NCI-H2196 (cell line): ENCODE data around the gene CCNE1.
A peak's percentile ranks its signal among the peaks of the same experiment; 100 is the strongest.
"Not testable (repeated sequence)": the region's sequence is repeated elsewhere in the genome, so short reads cannot be mapped to it uniquely, and the experiment has no call there.

Experiments used
- DNase-seq: peaks from one replicate; lab custom pipeline; 2025; ENCODE audit not compliant: unreplicated experiment; lab: John Stamatoyannopoulos, UW

Gene CCNE1

DNA sequence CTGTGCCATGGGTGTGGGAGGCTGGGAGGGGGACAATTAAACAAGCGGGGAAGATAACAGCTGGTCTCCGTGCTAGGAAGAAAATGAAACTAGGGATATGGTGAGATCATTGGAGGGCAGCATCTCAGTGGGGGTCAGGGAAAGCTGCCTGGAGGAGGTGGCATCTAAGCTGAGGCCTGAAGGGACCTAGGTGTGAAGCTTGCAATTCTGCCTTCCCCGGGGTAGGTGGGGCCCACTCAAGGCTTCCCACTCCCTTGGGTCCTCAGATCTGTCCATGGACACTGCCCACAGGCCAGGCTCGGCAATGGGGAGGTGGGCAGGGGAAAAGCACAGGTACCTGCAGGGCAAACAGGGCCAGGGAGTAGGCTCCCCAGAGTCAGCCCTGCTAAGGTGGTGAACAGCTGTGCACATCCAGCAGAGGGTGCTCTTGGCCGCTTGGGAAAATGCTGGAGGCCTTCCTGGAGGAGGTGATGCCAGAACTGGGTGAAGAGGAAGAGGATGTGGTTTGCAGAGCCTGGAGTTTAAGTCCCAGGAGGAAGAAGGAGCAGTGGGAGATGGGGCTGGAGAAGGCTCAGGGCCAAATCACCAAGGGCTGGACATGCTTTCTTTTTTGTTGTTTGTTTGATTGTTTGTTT lies 25.7 kb upstream of the CCNE1 start:
- no peak for DNase-seq

DNA sequence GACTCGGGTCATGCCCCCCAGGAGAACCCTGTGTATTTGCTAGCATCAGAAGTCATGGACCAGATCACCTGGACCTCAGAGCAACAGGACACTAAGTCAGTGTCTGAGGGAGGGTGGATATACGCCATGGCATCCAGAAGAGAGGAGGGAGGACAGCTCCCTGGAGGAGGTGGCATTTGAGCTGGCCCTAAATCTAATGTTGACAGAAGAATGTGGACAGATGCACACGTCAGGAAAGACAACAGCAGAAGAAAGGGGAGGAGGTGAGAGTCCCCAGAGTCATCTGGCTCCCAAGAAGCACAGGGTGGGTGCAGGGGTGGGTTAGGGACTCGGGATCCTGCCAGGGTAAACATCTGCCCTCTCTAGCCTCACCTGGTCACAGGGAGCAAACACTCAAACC lies 24.5 kb upstream of the CCNE1 start:
- DNase-seq, result no peak

DNA sequence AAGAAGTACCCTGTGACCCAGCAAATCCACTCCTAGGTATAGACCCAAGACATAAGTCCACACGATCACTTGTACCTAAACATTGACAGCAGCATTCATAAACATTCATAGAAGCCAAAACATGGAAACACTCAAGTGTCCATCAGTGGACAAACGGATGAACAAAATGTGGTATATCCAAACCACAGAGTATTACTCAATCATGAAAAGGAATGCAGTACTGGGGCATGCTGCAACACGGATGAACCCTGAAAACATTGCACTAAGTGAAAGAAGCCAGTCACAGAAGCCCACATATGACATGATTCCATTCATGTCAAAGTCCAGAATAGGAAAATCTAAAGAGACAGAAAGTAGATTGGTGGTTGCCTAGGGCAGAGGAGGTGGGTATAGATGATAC lies 22.8 kb upstream of the CCNE1 start:
- DNase-seq, result no peak

DNA sequence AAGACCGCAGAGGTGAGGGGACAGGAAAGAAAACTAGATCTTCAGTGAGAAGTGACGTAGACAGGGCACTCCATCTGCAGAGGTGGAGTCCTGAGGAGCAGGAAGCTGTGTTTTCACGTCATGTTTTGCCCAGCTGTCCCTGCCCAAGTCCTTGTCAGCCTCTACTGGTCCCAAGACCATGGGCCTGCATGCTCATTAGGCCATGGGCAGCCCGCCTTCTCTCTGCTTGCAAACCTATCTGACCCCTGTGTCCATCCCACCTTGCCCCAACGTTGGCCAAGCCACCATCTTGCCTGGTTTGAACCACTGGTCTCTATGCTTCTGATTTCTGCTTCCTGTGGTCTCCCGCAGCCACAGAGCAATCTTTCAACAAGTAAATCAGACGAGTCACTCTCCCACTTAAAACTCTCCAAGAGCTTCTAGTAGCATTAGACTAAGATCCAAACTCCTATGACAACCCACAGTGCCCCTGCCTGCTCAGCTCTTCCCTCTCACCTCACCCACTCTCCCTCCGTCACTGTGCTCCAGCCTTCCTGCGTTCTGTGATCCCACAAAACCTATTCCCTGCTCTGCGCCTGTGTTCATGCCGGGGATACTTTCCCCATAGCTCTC lies 18.6 kb upstream of the CCNE1 start:
- no peak for DNase-seq

DNA sequence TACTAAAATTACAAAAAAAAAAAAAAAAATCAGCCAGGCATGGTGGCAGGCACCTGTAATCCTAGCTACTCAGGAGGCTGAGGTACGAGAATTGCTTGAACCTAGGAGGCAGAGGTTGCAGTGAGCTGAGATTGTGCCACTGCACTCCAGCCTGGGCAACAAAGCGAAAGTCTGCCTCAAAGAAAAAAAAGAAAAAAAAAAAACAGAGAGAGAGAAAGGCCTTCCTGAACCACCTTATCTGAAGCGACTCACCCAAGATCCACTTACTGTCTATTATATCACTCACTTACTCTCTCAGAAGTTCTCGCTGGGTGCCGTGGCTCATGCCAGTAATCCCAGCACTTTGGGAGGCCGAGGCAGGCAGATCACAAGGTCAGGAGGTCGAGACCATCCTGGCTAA lies 17.3 kb upstream of the CCNE1 start:
- not testable (repeated sequence) for DNase-seq

DNA sequence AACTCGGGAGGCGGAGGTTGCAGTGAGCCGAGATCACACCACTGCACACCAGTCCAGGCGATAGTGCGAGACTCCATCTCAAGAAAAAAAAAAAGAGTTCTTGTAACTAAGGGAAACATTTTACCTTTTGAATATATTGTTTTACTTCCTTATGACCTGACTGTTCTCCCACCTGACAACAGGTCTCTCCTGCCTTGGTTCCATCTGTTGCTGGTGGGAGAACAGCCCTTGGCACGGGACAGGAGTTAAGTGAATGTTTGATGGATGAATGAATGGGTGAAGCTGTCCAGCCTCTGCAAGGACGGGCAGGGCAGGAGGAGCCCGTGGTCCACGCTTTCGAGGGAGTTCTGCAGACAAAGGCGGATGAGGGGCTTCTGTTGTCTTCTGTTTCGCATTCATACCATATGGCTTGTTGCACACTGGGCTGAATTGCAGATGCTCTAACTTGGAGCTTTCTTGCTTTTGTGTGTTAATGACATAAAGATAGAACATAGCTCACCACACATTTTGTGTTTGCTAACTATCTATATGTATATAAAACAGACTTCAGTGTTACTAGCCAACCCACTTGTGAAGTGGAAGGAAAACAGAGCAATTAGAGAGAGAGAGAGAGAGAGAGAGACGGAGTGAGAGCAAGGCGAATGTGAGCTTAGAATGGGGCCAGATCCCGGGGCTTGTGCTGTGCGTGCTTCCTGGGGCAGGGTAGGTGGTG lies 16.2 kb upstream of the CCNE1 start:
- DNase-seq, result no peak

DNA sequence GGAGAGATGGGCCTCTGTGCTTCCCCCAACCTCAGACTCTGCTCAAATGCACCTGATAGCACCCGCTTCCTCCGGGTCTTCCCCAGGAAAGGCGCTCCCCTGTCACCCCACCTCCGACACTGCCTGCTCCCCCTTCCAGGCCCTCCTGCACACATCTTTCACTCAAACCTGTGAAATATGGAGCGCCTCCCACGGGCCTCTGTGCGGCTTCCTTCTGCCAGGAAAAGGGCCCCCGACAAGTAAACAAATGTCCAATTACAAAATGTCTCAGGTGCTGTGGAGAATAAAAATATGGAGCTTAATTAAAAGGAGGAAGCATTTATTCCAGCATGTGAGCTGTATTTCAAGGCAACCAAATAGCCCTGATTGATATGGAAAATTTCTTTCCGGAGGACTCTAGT lies 15.6 kb upstream of the CCNE1 start:
- DNase-seq, result no peak

DNA sequence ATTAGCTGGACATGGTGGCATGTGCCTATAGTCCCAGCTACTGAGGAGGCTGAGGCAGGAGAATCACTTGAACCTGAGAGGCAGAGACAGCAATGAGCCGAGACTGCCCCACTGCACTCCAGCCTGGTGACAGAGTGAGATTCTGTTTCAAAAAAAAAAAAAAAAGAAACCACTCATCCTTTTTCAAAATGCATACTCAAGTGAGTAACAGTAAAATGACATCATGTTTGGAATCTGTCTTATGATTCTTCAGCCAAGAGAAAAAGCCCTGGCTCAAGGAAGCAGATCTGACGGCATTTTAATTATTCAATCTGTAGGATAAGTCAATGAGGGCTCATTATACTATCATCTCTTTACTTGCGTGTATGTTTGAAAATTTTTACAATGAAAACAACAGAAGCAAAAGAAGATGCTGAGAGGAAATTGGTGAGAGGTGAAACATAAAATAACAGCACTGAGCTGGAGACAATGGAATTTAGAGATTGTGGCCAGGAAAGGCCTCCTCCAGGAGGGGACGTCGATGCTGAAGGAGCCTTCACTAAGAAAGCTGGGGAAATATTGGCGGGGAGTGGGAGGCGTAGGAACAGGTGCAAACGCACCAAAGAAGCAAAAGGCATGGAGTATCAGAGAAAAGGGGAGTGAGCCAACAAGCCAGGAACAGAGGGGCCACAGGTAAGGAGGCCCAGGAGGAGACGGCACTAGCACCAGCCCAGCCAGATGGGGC lies 12.9 kb upstream of the CCNE1 start:
- no peak for DNase-seq

DNA sequence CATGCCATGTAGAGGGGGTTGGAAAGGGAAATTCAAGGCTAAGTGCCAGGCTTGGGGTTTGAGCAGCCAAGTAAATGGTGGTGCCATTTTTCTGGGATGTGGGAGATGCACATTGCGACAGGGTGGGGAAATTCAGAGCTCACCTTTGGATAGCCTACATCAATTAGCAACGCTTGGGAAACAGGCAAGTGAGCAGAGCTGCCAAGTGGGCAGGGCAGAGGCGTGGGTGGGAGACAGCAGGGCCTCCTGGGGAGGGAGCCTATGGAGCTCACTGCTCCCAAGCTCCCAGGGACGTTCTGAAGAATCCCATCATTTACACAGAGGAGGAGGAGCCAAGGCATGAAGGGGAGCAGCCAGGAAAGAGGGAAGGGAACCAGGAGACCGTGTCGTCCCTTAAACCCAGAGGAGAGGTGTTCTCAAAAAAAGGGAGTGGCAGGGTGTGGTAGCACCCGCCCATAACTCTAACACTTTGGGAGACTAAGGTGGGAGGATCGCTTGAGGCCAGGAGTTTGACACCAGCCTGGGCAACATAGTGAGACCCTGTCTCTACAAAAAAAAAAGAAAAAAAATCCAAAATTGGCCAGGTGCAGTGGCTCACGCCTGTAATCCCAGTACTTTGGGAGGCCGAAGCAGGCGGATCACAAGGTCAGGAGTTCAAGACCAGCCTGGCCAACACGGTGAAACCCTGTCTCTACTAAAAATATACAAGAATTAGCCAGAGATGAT lies 11.5 kb upstream of the CCNE1 start:
- DNase-seq, result no peak

DNA sequence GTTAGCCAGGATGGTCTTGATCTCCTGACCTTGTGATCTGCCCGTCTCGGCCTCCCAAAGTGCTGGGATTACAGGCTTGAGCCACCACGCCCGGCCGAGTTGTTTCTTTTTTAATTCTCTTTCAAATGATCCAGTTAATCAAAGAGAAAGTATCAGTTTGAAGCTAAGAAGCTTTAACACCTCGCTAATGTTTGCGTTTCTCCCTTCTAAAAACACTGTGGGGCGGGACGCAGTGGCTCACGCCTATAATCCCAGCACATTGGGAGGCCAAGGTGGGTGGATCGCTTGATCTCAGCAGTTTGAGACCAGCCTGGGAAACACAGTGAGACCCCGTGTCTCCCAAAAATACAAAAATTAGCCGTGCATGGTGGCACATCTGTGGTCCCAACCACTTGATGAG lies 7.8 kb upstream of the CCNE1 start:
- not testable (repeated sequence) for DNase-seq

DNA sequence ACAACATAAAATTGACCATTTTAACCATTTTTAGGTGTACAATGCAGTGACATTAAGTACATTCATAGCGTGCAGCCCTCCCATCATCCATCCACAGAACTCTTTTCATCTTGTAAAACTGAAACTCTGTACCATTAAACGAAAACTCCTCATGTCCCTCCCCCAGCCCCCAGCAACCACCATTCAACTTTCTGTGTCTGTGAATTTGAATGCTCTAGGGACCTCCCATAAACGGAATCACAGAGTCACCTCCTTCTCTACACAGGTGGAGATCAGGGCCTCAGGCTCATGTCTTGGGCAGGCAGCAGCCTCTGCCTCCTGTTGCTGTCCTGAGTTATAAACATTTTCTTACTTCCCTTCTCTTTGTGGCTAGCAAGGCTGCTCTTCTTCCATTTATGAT lies 7.3 kb upstream of the CCNE1 start:
- DNase-seq, result no peak

DNA sequence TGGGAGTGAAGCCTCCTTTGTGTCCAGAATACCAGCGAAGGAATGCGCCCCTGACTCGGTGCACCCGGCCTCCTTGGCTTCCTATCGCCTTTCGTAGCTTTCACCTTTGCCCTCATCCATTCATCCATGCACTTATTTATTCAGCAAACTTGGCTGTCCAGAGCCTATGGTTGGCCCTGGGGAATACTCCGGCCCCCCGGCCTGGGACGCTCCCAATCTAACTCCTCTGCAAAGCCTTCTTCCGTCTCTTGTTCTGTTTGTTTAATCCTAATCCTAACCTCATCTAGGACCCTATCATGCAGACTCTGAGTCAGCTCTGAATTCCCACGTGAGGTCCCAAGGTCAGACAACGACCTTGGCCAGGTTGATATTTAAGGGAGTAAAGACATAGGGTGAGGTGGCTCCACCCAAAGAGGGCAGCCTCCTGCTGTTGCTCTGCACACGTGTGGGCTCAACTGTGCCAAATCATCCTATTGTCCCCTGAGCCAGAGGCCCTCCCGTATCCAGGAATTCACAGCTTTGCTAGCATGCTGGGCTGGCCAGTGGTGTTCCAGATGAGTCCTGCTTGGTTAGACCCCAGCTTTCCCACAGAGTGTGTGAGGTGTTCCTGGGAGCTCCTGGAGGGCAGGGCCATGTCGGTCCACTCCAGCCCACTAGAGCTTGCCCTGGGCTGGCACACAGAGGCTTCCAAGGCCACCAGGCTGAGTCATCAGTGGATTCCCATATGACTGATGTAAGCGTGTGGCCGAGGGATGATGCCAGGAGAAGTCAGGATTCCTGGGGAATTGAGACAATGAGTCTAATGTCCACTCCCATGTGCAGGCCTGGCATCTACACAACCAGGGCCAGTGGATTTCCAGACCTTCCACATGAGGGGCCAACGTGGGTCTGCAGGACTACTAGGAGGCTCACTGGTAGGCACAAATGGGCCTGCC lies 6.5 kb upstream of the CCNE1 start:
- DNase-seq, result no peak

DNA sequence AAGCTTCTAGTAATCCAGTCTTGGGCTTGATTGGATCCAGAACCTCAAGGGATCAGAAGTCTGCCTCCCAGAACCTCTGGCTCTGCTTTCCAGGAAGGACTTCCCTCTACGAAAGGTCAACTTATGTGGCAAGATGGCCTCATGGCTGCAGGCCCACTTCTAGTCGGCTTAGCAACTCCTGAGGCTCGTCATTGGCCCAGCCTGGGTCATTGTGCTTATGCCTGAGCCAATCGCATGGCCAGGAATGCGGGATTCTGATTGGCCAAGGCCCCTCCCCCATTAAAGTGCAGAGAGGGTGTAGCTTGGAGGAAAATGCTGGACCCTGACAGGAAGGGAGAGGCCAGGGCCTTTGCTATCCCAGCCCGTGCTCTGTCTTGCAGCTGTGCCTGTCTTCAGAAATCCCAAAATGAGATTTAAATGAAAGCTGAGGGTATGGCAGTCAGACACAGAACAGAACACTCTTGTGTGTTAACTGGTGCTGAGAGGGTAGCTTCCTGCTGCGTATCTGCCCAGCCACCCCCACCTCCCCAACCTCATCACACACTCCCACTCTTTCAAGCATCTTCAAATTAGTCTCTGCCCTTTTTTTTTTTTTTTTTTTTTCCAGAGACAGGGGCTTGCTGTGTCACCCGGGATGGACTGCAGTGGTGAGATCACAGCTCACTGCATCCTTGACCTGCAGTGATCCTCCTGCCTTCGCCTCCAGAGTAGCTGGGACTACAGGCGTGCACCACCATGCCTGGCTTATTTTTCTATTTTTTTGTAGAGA lies 5.5 kb upstream of the CCNE1 start:
- peak; percentile 49 for DNase-seq

DNA sequence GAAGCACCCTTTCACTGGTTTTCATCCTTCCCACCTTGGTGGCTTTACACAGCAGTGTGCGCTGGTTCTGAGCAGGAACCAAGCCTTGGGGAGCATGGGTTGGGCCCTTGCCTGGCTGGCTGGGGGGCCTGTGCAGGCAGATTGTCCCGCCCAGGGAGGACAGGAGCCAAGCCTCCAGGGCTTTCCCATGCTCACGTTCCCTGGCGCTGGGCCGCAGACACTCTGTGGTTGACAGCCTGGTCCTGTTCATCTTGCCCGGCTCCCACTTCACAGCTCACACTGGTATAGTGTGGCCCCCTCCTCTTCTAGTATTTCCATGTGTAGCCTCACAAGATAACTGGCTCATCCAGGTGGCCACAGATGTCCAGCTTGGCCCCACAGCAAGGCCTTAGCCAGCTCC lies 4.6 kb upstream of the CCNE1 start:
- no peak for DNase-seq

DNA sequence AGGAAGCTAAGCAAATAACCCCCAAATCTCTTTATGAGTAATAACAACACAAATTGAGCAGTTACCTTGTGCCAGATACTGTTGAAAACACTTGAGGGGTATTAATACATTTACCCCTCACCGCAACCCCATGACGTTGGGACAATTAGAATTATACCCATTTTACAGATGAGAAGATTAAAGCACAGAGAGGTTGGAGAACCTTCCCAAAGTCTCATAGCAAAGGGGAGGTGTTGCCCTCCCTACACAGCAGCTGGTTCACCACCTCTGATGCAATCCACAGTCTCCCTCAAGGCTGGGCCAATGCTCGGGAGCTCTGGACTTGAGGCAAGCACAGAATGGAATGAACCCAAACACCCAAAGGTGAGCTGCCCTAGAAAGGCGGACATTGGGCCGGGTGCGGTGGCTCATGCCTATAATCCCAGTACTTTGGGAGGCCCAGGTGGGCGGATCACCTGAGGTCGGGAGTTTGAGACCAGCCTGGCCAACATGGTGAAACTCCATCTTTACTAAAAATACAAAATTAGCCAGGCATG lies 3.9 kb upstream of the CCNE1 start:
- no peak for DNase-seq

DNA sequence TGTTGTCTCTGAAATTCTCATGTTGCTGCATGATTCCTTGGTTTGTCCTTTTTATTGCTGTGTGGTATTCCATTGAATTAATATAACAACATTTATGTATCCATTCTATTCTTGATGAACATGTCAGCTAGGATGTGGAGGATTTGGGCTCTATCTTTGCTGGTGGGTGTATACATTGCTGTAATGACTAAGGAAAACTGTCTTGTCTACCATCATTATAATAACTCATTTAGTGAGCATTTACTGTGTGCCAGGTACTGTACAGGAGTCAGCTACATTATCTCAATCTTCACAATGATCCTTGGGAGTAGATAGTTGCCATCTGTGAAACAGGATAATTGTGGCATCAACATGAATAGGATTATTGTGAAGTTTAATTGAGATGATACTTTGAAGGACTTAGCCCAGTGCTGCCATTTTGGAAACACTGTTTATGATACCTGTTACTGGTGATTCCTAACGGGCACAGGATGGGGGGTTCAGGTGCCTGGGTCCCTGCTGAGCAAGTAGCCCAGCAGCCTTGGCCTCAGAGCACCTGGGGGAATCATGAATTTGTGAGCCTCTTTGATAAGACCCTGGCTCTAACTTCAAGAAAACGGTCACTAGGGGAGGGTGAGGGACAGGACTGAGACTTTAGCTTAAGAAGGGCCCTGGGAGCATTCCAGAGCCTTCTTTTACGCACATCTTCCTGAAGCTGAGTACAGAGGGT lies 1.8 kb upstream of the CCNE1 start:
- no peak for DNase-seq

DNA sequence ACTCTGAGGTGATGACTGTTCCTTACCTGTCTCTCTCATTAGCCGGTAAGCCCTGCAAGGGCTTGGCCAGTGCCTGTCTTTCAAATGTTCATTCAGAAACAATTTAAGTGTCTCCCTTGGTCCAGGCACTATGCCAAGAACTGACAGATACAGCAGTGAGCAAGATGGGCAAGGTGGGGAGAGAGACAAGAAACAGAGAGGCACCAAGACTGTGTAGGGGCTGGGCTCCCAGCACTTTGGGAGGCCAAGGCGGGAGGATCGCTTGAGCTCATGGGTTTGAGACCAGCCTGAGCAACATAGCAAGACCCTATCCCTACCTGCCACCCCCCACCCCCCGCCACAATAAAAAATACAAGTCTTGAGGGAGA lies 1.3 kb upstream of the CCNE1 start:
- DNase-seq, result peak; percentile 38

DNA sequence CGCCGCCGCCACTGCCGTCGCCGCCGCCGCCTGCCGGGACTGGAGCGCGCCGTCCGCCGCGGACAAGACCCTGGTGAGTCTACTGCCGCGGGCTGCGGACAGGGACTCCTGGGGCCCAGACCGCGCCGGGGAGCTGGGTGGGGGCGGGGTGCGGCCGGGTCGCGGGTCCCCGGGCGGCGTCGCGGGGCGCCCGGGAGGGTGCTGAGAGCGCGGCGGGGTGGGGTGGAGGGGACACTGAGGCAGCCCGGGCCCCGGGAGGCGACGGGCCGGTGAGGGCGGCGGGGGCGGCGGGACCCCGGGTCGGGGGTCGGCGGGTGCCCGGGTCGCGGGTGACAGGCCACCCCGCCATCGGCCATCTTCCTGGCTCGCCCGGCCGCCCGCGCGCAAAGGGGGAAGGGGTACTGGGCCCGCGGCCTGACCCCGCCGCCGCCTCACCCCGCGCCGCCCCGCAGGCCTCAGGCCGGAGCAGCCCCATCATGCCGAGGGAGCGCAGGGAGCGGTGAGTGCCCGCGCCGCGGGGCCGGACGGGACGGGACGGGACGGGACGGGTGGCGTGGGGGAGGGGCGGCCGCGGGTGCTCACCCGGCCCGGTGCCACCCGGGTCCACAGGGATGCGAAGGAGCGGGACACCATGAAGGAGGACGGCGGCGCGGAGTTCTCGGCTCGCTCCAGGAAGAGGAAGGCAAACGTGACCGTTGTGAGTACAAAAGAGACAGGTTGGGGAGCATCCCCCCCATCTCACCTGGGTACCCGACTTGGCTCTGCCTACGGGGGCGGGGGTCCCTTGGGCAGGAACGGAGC lies 489 bp downstream of the CCNE1 start:
- no peak for DNase-seq
